HG02884 (cell line): ENCODE results near the gene SLC16A11.
"Not testable (repeated sequence)": the region's sequence is repeated elsewhere in the genome, so short reads cannot be mapped to it uniquely, and the experiment has no call there.

Experiments used
- ATAC-seq: cut with Tn5 transposase; IDR thresholded peaks from one replicate; pipeline ENCODE4 v1.9.1; 2021; ENCODE audit warnings: mild to moderate bottlenecking, moderate library complexity; ENCODE audit not compliant: unreplicated experiment

SLC16A11 gene

DNA sequence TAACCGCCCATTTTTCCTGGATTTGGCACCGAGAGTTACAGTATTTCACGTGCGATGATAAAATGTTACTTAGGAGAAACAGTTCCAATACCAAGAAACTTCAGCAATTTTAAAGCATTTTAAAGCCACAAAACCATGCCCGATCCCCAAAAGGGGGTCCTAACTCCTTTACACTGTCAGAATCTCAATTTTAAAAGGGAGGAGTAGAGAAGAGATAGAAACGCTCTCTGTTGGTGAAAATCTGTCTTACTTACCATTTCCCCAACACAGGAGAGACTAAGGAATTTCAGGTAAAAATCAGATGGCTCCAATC lies 32.0 kb downstream of the SLC16A11 start:
- no peak for ATAC-seq

GRCh38 chr17:7011415-7011814 lies 32.5 kb downstream of the SLC16A11 start:
- ATAC-seq: no peak

DNA sequence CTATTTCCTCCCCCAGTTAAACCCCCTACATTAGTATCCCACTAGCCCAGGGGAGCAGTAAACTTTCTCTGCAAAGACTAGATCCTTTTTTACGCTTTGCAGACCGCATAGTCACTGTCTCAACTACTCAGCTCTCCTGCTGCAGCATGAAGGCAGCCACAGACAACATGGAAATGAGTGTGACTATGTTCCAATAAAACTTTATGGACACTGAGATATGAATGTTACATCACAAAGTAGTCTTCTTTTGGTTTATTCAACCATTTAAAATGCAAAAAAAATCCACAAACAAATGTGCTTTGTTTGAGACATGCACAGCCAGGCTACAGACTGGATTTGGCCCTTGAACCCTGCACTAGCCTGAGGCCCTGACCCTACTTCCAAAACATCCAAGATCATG lies 33.4 kb downstream of the SLC16A11 start:
- no peak for ATAC-seq

DNA sequence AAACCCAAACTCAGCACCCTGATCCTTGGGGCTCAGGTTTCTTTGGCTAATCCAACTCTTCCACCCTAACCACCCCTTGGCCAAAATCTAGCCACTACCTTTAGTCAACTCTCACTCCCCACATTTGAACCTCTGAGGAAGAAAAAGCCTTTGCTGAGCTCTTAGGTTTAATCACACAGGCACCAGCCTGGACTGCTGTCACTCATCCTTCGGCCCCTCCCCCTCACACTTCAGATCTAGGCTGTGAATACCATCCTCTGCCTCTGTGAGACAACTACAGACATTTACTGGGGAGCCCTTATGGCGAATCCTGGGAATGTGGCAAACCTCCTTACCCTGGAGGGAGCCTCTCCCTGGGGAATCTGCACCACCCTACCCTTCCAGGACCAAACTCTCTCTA lies 36.7 kb downstream of the SLC16A11 start:
- no peak for ATAC-seq

- no peak for ATAC-seq
Observed at GRCh38 chr17:7005716-7006115, 38.2 kb downstream of the SLC16A11 start.

DNA sequence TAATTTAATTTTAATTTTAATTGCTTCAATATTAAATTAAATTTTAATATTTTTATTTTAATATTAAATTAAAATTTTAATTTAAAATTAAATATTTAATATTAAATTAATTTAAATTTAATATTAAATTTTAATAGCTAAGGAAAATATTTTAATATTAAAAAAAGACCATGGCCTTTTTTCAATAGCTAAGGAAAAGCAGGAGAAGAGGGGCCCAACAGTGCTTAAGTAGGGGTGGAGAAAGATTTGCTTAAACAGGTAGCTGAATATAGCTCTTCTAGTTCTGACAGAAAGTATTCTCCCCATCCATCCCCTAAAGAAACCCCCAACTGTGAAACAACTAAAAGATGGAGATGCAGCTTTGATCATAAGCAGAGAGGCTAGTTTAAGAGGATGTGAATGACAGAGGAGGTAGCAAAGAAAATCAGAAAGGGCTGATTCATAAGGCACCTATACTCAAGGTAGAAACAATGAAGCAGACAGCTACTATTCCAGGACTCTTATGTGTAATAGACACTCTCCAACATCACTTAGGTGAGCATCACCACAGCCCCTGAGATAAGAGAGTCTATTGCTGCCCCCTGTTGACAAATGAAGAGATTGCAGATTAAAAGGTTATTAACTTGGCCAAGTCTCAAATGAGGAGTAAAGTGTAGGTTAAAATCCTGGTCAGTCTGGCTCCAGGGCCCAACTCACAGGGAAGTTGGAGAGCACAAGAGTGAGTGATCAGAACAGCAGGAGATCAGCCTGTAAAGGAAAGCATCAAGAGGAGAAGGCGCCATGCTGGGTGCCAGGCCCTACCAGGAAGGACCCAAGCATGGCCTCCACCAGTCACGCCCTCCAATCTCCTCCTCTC lies 39.3 kb downstream of the SLC16A11 start:
- ATAC-seq: no peak

- no peak for ATAC-seq
Observed at GRCh38 chr17:7003745-7004144, 40.1 kb downstream of the SLC16A11 start.

DNA sequence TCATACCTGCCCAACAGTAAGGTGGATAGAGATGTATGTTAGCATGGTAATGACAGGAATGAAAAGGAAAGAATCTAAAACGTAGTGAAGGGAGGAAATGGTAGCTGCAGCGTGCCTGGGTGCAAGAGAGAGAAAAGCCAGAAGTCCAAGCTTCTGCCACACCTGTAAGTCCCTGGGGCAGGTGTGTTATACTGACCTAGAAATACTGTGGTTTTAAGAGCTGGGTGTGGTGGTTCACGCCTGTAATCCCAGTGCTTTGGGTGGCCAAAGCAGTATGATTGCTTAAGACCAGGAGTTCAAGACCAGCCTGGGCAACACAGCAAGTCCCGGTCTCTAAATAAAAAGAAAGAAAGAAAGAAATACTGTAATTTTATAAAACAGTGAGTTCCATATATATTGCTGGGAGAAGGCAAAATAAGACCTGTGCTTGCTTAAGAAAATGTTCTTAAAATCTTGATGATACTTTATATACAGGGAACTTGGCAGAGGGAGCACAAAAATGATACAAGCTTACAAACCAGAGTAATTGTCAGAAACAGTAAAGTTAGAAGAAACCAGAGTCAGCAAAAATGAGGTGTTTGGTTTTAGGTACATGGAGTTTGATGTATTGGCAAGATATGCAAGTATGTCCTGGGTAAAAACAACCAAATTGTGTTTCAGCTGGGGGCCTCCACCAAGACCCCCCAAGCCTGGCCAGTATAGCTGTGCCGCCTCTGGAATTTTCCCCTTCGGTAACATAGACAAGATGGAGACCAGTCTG lies 41.4 kb downstream of the SLC16A11 start:
- no peak for ATAC-seq

GRCh38 chr17:7001318-7001961 lies 42.5 kb downstream of the SLC16A11 start:
- no peak for ATAC-seq

GRCh38 chr17:6998855-6999508 lies 44.9 kb downstream of the SLC16A11 start:
- no peak for ATAC-seq

DNA sequence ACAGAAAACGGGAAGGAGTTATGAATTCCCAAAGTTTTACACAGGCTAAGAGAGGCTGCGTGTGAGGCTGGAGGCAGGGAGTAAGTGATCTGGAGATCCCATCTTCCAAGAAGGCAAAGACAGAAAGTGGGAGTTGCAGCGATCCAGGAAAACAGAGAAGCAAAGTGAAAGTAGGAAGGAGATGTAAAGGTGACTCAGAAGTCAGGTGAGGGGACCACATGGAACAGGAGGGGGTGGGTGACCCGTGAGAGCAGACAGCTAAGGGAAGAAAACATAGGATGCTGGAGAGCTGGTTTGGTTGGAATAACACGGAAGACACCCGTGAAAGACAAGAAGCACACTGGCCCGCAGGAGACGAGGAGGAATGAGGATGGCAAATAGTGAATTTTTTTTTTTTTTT lies 46.7 kb downstream of the SLC16A11 start:
- no peak for ATAC-seq

DNA sequence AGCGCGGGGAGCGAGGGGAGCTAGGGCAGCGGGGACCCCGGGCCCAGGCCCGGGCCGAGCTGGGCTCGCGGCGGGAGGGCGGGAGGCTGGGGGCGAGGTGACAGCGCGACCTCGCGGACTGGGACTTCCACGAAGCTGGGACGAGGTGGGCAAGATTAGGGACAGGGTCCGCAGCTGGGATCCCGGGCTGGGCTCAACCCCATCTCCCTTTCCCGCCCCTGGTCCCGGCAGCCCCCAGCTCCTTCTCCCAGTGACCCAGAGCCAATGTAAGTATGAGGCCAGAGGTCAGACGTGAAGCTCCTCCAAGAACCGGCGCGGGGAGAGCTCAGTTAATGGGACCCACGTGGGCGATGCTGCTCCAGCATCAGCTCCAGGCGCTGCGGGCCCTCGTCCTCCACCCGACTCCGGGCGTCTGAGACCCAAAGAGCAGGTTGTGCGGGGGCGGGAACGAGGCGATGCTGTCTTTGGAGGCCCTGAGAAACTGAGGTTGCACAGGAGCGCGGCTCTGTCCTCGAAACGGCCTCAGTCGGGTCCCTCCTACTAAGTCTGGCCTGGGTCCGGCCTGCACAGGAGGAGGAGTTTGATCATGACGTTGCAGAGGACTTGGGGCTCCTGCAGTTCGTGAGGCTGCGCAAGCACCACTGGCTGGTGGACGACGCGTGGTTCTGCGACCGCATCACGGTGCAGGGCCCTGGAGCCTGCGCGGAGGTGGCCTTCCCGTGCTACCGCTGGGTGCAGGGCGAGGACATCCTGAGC lies 47.5 kb downstream of the SLC16A11 start:
- no peak for ATAC-seq

- no peak for ATAC-seq
Observed at GRCh38 chr17:6995500-6996255, 48.2 kb downstream of the SLC16A11 start, which contains the start of gene ALOX12. ALOX12 (plus strand) TSS chr17:6996049; CDS start chr17:6996118, 69 bp downstream.

DNA sequence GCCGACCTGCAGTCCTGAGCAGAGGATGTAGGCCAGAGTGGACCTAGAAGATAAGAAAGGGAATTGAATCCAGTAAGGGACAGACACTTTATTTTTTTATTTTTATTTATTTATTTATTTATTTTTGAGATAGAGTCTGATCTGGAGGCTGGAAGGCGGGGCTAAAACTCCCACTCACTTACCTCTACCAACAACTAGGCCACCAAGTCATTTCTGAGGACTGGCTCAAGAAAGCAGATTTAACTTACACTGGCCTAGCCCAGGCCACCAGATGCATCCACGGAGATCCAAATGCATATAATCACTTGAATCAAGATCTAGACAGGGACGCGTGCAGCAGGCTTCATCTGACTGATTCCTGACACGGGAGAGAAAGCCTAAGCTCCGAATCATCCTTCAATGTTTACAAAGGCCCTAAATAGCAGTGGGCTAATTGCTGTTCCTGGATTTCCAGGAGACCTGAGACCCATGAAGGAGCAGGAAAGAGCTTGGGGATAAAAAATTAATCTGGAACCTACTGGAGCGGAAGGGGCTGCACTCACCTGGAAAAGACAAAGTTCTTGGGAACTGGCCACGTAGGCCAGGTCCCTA lies 49.1 kb downstream of the SLC16A11 start:
- ATAC-seq: no peak

- no peak for ATAC-seq
Observed at GRCh38 chr17:6994118-6994598, 49.7 kb downstream of the SLC16A11 start.

DNA sequence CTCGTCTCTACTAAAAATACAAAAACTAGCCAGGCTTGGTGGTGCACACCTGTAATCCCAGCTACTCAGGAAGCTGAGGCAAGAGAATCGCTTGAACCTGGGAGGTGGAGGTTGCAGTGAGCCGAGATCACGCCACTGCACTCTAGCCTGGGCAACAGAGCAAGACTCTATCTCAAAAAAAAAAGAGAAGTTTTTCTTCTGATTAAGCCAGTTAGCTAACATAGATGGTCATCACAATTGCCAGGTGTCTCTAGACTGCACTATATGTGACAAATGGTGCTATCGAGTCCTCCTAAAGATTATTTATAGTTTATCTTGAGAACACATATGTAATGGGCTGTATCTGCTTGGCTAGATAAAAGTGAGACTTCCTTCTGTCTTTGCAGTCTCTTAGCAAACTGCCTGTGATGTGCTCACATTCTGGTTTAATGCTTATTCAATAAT lies 50.3 kb downstream of the SLC16A11 start:
- not testable (repeated sequence) for ATAC-seq
